ENCODE results near the gene PDE8A. TPM values are rescaled to one million over a fixed set of nuclear protein-coding genes. Genes with fewer than 3 reads are reported as not detected.

PDE8A gene
- total and polyA plus RNA-seq, 2 experiments from 2014 or later = 5.6 to 7.5 TPM

DNA sequence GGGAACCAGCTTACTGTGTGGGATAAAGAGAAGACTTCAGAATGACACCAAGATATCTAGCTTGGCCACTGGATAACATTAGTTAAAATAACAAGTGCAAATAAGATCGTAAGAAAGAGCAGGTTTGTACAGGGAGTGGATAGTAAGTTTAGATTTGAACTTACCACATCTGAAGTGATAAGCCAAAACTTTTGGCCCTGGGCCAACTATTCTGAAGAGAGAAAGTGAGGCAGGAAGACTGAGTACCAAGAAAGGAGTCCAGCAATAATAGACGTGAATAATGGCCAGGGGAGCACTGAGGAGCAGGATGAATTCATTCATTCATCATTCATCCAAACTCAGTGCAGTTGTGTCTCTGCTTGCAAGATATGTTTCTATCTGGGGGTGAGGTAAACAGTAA, 122.9 kb downstream of the PDE8A start:
- Histone ChIP-seq H3K79me2 (replicated peaks; ENCODE audit: insufficient read depth) (no peaks in the 10 kb centered on the region), H3K4me2 (no peak overlapping the region), H3K4me1 (ENCODE audit: insufficient read depth) (no peaks in the 10 kb centered on the region), H3K27me3 (ENCODE audit: insufficient read depth) (no peaks in the 10 kb centered on the region), H3K4me3 (no peak overlapping the region), H3K36me3 (ENCODE audit: insufficient read depth) (no peaks in the 10 kb centered on the region), H3K9me2 (ENCODE audit: insufficient read depth) (no peaks in the 10 kb centered on the region), H4K20me1 (replicated peaks; ENCODE audit: insufficient read depth) (no peaks in the 10 kb centered on the region), H3F3A (replicated peaks; ENCODE audit: low read depth) (no peaks in the 10 kb centered on the region), H3K27ac (ENCODE audit: low read depth) (no peak overlapping the region), H2AFZ (no peak overlapping the region)
- ATAC-seq (no peak), DNase-seq (ENCODE audit: low spot score) (no peak)
- Mint-ChIP-seq H3K4me3 (no peak overlapping the region), H3K36me3 (ENCODE audit: low read depth) (no peaks in the 10 kb centered on the region), H3K9me3 (no peaks in the 10 kb centered on the region), H3K4me1 (no peaks in the 10 kb centered on the region; the same call in 2 of the 3 replicates), H3K27me3 (ENCODE audit: insufficient read depth, low read depth, poor library complexity) (no peaks in the 10 kb centered on the region), H3K27ac (no peak overlapping the region)
- TF ChIP-seq, protein P1, sequence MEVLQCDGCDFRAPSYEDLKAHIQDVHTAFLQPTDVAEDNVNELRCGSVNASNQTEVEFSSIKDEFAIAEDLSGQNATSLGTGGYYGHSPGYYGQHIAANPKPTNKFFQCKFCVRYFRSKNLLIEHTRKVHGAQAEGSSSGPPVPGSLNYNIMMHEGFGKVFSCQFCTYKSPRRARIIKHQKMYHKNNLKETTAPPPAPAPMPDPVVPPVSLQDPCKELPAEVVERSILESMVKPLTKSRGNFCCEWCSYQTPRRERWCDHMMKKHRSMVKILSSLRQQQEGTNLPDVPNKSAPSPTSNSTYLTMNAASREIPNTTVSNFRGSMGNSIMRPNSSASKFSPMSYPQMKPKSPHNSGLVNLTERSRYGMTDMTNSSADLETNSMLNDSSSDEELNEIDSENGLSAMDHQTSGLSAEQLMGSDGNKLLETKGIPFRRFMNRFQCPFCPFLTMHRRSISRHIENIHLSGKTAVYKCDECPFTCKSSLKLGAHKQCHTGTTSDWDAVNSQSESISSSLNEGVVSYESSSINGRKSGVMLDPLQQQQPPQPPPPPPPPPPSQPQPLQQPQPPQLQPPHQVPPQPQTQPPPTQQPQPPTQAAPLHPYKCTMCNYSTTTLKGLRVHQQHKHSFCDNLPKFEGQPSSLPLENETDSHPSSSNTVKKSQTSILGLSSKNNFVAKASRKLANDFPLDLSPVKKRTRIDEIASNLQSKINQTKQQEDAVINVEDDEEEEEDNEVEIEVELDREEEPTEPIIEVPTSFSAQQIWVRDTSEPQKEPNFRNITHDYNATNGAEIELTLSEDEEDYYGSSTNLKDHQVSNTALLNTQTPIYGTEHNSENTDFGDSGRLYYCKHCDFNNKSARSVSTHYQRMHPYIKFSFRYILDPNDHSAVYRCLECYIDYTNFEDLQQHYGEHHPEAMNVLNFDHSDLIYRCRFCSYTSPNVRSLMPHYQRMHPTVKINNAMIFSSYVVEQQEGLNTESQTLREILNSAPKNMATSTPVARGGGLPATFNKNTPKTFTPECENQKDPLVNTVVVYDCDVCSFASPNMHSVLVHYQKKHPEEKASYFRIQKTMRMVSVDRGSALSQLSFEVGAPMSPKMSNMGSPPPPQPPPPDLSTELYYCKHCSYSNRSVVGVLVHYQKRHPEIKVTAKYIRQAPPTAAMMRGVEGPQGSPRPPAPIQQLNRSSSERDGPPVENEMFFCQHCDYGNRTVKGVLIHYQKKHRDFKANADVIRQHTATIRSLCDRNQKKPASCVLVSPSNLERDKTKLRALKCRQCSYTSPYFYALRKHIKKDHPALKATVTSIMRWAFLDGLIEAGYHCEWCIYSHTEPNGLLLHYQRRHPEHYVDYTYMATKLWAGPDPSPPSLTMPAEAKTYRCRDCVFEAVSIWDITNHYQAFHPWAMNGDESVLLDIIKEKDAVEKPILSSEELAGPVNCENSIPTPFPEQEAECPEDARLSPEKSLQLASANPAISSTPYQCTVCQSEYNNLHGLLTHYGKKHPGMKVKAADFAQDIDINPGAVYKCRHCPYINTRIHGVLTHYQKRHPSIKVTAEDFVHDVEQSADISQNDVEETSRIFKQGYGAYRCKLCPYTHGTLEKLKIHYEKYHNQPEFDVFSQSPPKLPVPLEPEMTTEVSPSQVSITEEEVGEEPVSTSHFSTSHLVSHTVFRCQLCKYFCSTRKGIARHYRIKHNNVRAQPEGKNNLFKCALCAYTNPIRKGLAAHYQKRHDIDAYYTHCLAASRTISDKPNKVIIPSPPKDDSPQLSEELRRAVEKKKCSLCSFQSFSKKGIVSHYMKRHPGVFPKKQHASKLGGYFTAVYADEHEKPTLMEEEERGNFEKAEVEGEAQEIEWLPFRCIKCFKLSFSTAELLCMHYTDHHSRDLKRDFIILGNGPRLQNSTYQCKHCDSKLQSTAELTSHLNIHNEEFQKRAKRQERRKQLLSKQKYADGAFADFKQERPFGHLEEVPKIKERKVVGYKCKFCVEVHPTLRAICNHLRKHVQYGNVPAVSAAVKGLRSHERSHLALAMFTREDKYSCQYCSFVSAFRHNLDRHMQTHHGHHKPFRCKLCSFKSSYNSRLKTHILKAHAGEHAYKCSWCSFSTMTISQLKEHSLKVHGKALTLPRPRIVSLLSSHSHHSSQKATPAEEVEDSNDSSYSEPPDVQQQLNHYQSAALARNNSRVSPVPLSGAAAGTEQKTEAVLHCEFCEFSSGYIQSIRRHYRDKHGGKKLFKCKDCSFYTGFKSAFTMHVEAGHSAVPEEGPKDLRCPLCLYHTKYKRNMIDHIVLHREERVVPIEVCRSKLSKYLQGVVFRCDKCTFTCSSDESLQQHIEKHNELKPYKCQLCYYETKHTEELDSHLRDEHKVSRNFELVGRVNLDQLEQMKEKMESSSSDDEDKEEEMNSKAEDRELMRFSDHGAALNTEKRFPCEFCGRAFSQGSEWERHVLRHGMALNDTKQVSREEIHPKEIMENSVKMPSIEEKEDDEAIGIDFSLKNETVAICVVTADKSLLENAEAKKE (CRISPR knock-in tag; IDR thresholded peaks at IDR 0.05) = no peak
- TF ChIP-seq NANOG (IDR thresholded peaks at IDR 0.05; ENCODE audit: borderline replicate concordance) (no peak), ZNF331 (CRISPR knock-in tag; IDR thresholded peaks at IDR 0.05; ENCODE audit: low read depth) (no peak), ZNF114 (CRISPR knock-in tag; IDR thresholded peaks at IDR 0.05) (no peak), POLR2AphosphoS5 (IDR thresholded peaks at IDR 0.05; ENCODE audit: low read depth) (no peak), CREB1 (CRISPR knock-in tag; IDR thresholded peaks at IDR 0.05; ENCODE audit: low read depth) (no peak), EZH2phosphoT487 (IDR thresholded peaks at IDR 0.05; ENCODE audit: unreplicated experiment) (no peak), STAT1 (IDR thresholded peaks at IDR 0.05; ENCODE audit: unreplicated experiment) (no peak), JUNB (IDR thresholded peaks at IDR 0.05; ENCODE audit: unreplicated experiment) (no peak), EZH2 (IDR thresholded peaks at IDR 0.05; ENCODE audit: low read depth, unreplicated experiment) (no peak)
- TF ChIP-seq, protein P2, sequence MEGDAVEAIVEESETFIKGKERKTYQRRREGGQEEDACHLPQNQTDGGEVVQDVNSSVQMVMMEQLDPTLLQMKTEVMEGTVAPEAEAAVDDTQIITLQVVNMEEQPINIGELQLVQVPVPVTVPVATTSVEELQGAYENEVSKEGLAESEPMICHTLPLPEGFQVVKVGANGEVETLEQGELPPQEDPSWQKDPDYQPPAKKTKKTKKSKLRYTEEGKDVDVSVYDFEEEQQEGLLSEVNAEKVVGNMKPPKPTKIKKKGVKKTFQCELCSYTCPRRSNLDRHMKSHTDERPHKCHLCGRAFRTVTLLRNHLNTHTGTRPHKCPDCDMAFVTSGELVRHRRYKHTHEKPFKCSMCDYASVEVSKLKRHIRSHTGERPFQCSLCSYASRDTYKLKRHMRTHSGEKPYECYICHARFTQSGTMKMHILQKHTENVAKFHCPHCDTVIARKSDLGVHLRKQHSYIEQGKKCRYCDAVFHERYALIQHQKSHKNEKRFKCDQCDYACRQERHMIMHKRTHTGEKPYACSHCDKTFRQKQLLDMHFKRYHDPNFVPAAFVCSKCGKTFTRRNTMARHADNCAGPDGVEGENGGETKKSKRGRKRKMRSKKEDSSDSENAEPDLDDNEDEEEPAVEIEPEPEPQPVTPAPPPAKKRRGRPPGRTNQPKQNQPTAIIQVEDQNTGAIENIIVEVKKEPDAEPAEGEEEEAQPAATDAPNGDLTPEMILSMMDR (conservative IDR thresholded peaks at IDR 0.05; ENCODE audit: low read depth in 2 of 2) = no peak
- TF ChIP-seq, protein P3, sequence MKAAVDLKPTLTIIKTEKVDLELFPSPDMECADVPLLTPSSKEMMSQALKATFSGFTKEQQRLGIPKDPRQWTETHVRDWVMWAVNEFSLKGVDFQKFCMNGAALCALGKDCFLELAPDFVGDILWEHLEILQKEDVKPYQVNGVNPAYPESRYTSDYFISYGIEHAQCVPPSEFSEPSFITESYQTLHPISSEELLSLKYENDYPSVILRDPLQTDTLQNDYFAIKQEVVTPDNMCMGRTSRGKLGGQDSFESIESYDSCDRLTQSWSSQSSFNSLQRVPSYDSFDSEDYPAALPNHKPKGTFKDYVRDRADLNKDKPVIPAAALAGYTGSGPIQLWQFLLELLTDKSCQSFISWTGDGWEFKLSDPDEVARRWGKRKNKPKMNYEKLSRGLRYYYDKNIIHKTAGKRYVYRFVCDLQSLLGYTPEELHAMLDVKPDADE (IDR thresholded peaks at IDR 0.05) = no peak
- TF ChIP-seq, protein P4, sequence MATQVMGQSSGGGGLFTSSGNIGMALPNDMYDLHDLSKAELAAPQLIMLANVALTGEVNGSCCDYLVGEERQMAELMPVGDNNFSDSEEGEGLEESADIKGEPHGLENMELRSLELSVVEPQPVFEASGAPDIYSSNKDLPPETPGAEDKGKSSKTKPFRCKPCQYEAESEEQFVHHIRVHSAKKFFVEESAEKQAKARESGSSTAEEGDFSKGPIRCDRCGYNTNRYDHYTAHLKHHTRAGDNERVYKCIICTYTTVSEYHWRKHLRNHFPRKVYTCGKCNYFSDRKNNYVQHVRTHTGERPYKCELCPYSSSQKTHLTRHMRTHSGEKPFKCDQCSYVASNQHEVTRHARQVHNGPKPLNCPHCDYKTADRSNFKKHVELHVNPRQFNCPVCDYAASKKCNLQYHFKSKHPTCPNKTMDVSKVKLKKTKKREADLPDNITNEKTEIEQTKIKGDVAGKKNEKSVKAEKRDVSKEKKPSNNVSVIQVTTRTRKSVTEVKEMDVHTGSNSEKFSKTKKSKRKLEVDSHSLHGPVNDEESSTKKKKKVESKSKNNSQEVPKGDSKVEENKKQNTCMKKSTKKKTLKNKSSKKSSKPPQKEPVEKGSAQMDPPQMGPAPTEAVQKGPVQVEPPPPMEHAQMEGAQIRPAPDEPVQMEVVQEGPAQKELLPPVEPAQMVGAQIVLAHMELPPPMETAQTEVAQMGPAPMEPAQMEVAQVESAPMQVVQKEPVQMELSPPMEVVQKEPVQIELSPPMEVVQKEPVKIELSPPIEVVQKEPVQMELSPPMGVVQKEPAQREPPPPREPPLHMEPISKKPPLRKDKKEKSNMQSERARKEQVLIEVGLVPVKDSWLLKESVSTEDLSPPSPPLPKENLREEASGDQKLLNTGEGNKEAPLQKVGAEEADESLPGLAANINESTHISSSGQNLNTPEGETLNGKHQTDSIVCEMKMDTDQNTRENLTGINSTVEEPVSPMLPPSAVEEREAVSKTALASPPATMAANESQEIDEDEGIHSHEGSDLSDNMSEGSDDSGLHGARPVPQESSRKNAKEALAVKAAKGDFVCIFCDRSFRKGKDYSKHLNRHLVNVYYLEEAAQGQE (IDR thresholded peaks at IDR 0.05; ENCODE audit: unreplicated experiment) = no peak
